ENCODE measurements around the gene GALNTL6. TPM values are rescaled to one million over a fixed set of nuclear protein-coding genes. Genes with fewer than 3 reads are reported as not detected.

The GALNTL6 gene
- total RNA-seq, 2 donors from 2014 or later = 0.92 to 3.8 TPM

GRCh38 chr4:172323288-172323687 is 510.1 kb downstream of the GALNTL6 start:
- no peak for DNase-seq (ENCODE audit: low spot score)
- no peak overlapping the region for H3K4me3 ChIP-seq
- TF ChIP-seq, protein P1, sequence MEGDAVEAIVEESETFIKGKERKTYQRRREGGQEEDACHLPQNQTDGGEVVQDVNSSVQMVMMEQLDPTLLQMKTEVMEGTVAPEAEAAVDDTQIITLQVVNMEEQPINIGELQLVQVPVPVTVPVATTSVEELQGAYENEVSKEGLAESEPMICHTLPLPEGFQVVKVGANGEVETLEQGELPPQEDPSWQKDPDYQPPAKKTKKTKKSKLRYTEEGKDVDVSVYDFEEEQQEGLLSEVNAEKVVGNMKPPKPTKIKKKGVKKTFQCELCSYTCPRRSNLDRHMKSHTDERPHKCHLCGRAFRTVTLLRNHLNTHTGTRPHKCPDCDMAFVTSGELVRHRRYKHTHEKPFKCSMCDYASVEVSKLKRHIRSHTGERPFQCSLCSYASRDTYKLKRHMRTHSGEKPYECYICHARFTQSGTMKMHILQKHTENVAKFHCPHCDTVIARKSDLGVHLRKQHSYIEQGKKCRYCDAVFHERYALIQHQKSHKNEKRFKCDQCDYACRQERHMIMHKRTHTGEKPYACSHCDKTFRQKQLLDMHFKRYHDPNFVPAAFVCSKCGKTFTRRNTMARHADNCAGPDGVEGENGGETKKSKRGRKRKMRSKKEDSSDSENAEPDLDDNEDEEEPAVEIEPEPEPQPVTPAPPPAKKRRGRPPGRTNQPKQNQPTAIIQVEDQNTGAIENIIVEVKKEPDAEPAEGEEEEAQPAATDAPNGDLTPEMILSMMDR (IDR thresholded peaks at IDR 0.05) = no peak
- no peak overlapping the region for H3K27ac ChIP-seq
- no peaks in the 10 kb centered on the region for H3K4me1 ChIP-seq (ENCODE audit: control insufficient read depth in 1 of 2, low read depth in 2 of 2)
- no peaks in the 10 kb centered on the region for H3K27me3 ChIP-seq (replicated peaks; ENCODE audit: insufficient read depth)
- no peaks in the 10 kb centered on the region for H3K36me3 ChIP-seq
- no peaks in the 10 kb centered on the region for H3K9me3 ChIP-seq
- no peak for ATAC-seq (ENCODE audit: insufficient number of reproducible peaks, low FRiP score, low read depth)

DNA sequence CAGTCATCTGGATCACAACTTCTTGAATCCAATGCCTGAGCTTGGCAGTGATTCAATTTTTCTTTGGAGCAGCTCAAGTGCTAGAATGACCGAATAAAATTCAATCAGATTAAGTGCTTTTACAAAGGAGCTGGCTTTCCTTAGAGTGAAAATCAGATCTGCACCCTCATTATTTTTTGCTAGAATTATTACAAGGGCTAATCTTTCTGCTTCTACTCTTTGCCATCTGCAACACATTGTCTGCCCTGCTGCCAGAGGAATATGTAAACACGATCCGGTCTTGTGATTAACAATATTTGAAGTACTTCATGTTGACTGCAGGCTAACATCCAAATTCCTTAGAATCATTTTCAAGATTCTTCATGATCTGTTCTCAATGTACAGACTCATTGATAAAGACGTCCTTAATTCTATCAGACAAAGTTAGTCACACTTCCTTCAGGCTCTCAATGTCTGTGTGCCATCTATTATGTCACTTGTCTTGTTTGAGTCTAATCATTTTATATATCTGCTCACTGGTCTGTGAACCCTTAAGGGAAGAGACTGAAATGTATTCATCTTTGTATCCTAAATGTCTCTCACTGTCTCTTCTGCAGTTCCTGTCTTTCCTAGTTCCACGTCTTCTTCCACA is 531.2 kb downstream of the GALNTL6 start:
- Histone ChIP-seq H3K27me3 (replicated peaks; ENCODE audit: insufficient read depth) (no peaks in the 10 kb centered on the region), H3K36me3 (no peaks in the 10 kb centered on the region), H3K4me1 (ENCODE audit: control insufficient read depth in 1 of 2, low read depth in 2 of 2) (no peaks in the 10 kb centered on the region), H3K27ac (no peak overlapping the region), H3K4me3 (no peak overlapping the region), H3K9me3 (no peaks in the 10 kb centered on the region)
- ATAC-seq (ENCODE audit: insufficient number of reproducible peaks, low FRiP score, low read depth) (no peak), DNase-seq (ENCODE audit: low spot score) (no peak)
- TF ChIP-seq, protein P1 (IDR thresholded peaks at IDR 0.05) = no peak

- no peak overlapping the region for H3K27ac ChIP-seq
- H3K4me3 ChIP-seq = no peak overlapping the region
- no peak for DNase-seq (ENCODE audit: low spot score)
- H3K4me1 ChIP-seq (ENCODE audit: control insufficient read depth in 1 of 2, low read depth in 2 of 2) = no peaks in the 10 kb centered on the region
- TF ChIP-seq, protein P1 (IDR thresholded peaks at IDR 0.05) = no peak
- no peak for ATAC-seq (ENCODE audit: insufficient number of reproducible peaks, low FRiP score, low read depth)
- H3K36me3 ChIP-seq = no peaks in the 10 kb centered on the region
- no peaks in the 10 kb centered on the region for H3K27me3 ChIP-seq (replicated peaks; ENCODE audit: insufficient read depth)
- no peaks in the 10 kb centered on the region for H3K9me3 ChIP-seq
These were observed 535.2 kb downstream of the GALNTL6 start for GRCh38 chr4:172348426-172348825.

GRCh38 chr4:172352356-172352755 is 539.2 kb downstream of the GALNTL6 start:
- Histone ChIP-seq H3K4me3 (no peak overlapping the region), H3K27me3 (replicated peaks; ENCODE audit: insufficient read depth) (no peaks in the 10 kb centered on the region), H3K9me3 (no peaks in the 10 kb centered on the region), H3K4me1 (ENCODE audit: control insufficient read depth in 1 of 2, low read depth in 2 of 2) (no peaks in the 10 kb centered on the region), H3K36me3 (no peaks in the 10 kb centered on the region), H3K27ac (no peak overlapping the region)
- no peak for DNase-seq (ENCODE audit: low spot score)
- TF ChIP-seq, protein P1 (IDR thresholded peaks at IDR 0.05) = no peak
- ATAC-seq (ENCODE audit: insufficient number of reproducible peaks, low FRiP score, low read depth) = no peak

- no peak overlapping the region for H3K4me3 ChIP-seq
- no peak for DNase-seq (ENCODE audit: low spot score)
- H3K27ac ChIP-seq = no peak overlapping the region
- H3K27me3 ChIP-seq (replicated peaks; ENCODE audit: insufficient read depth) = no peaks in the 10 kb centered on the region
- no peak for ATAC-seq (ENCODE audit: insufficient number of reproducible peaks, low FRiP score, low read depth)
- TF ChIP-seq, protein P1 (IDR thresholded peaks at IDR 0.05) = no peak
- H3K36me3 ChIP-seq = no peaks in the 10 kb centered on the region
- no peaks in the 10 kb centered on the region for H3K4me1 ChIP-seq (ENCODE audit: control insufficient read depth in 1 of 2, low read depth in 2 of 2)
- no peaks in the 10 kb centered on the region for H3K9me3 ChIP-seq
These were observed 542.8 kb downstream of the GALNTL6 start for GRCh38 chr4:172356016-172356415.

All from thoracic aorta (tissue), 2 donors.